Measurements from ENCODE around the gene PRPF8.
"Not testable (repeated sequence)": the region's sequence is repeated elsewhere in the genome, so short reads cannot be mapped to it uniquely, and the experiment has no call there.

Gene PRPF8

GRCh38 chr17:1703063-1703462, 18.4 kb upstream of the PRPF8 start:
- H3K9ac ChIP-seq (ENCODE audit: low read depth, low read length, poor library complexity, severe bottlenecking), result no peak overlapping the region

GRCh38 chr17:1699891-1700290, 15.2 kb upstream of the PRPF8 start:
- not testable (repeated sequence) for H2AFZ ChIP-seq (ENCODE audit: low read length); H3K27me3 ChIP-seq (ENCODE audit: insufficient read depth, low read length, poor library complexity, severe bottlenecking); H3K4me2 ChIP-seq (ENCODE audit: low read depth, low read length, poor library complexity, severe bottlenecking); H3K9ac ChIP-seq (ENCODE audit: low read depth, low read length, poor library complexity, severe bottlenecking); H3F3A ChIP-seq (ENCODE audit: low read depth); H3K79me2 ChIP-seq (ENCODE audit: insufficient read depth, low read length); H3K36me3 ChIP-seq (ENCODE audit: insufficient read depth, low read length); H3K4me1 ChIP-seq (ENCODE audit: insufficient read depth, low read length, poor library complexity, severe bottlenecking); H3K9me3 ChIP-seq (ENCODE audit: insufficient read depth, low read depth, low read length); H3K4me3 ChIP-seq (ENCODE audit: low read length, poor library complexity, severe bottlenecking); H3K9me2 ChIP-seq (replicated peaks; ENCODE audit: low read depth, low read length); H4K20me1 ChIP-seq (ENCODE audit: insufficient read depth, low read length, poor library complexity, severe bottlenecking)

More at GRCh38 chr17:1703063-1703462, 18.4 kb upstream of the PRPF8 start:
- Histone ChIP-seq H4K20me1 (ENCODE audit: insufficient read depth, low read length, poor library complexity, severe bottlenecking) (no peaks in the 10 kb centered on the region), H3K4me2 (ENCODE audit: low read depth, low read length, poor library complexity, severe bottlenecking) (no peak overlapping the region), H3K4me1 (ENCODE audit: insufficient read depth, low read length, poor library complexity, severe bottlenecking) (no peaks in the 10 kb centered on the region), H3K9me3 (ENCODE audit: insufficient read depth, low read depth, low read length) (no peaks in the 10 kb centered on the region), H3K4me3 (ENCODE audit: low read length, poor library complexity, severe bottlenecking) (no peak overlapping the region), H3F3A (ENCODE audit: low read depth) (no peaks in the 10 kb centered on the region), H3K36me3 (ENCODE audit: insufficient read depth, low read length) (no peaks in the 10 kb centered on the region), H3K79me2 (ENCODE audit: insufficient read depth, low read length) (no peaks in the 10 kb centered on the region), H2AFZ (ENCODE audit: low read length) (no peak overlapping the region), H3K27me3 (ENCODE audit: insufficient read depth, low read length, poor library complexity, severe bottlenecking) (no peaks in the 10 kb centered on the region), H3K9me2 (replicated peaks; ENCODE audit: low read depth, low read length) (no peaks in the 10 kb centered on the region)
- TF ChIP-seq EZH2phosphoT487 (IDR thresholded peaks at IDR 0.05; ENCODE audit: borderline replicate concordance), result no peak
- no peak for TF ChIP-seq CTCF (conservative IDR thresholded peaks at IDR 0.05; ENCODE audit: low read length)

- no peak overlapping the region for H3K9ac ChIP-seq (ENCODE audit: low read depth, low read length, poor library complexity, severe bottlenecking)
- no peaks in the 10 kb centered on the region for H3K4me1 ChIP-seq (ENCODE audit: insufficient read depth, low read length, poor library complexity, severe bottlenecking)
- H3K4me3 ChIP-seq (ENCODE audit: low read length, poor library complexity, severe bottlenecking), result no peak overlapping the region
- no peaks in the 10 kb centered on the region for H3K36me3 ChIP-seq (ENCODE audit: insufficient read depth, low read length)
- no peaks in the 10 kb centered on the region for H3F3A ChIP-seq (ENCODE audit: low read depth)
- no peaks in the 10 kb centered on the region for H3K79me2 ChIP-seq (ENCODE audit: insufficient read depth, low read length)
- no peaks in the 10 kb centered on the region for H3K9me3 ChIP-seq (ENCODE audit: insufficient read depth, low read depth, low read length)
- no peak overlapping the region for H2AFZ ChIP-seq (ENCODE audit: low read length)
- TF ChIP-seq CTCF (conservative IDR thresholded peaks at IDR 0.05; ENCODE audit: low read length) (no peak), EZH2phosphoT487 (IDR thresholded peaks at IDR 0.05; ENCODE audit: borderline replicate concordance) (no peak)
- H3K9me2 ChIP-seq (replicated peaks; ENCODE audit: low read depth, low read length), result no peaks in the 10 kb centered on the region
- no peak overlapping the region for H3K4me2 ChIP-seq (ENCODE audit: low read depth, low read length, poor library complexity, severe bottlenecking)
- H3K27me3 ChIP-seq (ENCODE audit: insufficient read depth, low read length, poor library complexity, severe bottlenecking), result no peaks in the 10 kb centered on the region
- no peaks in the 10 kb centered on the region for H4K20me1 ChIP-seq (ENCODE audit: insufficient read depth, low read length, poor library complexity, severe bottlenecking)
These were observed 13.0 kb upstream of the PRPF8 start for GRCh38 chr17:1697681-1698080.

- Histone ChIP-seq H3K9me2 (replicated peaks; ENCODE audit: low read depth, low read length) (no peaks in the 10 kb centered on the region), H3K36me3 (ENCODE audit: insufficient read depth, low read length) (no peaks in the 10 kb centered on the region), H3K9ac (ENCODE audit: low read depth, low read length, poor library complexity, severe bottlenecking) (no peak overlapping the region), H3K9me3 (ENCODE audit: insufficient read depth, low read depth, low read length) (no peaks in the 10 kb centered on the region), H3K4me2 (ENCODE audit: low read depth, low read length, poor library complexity, severe bottlenecking) (no peak overlapping the region), H3K79me2 (ENCODE audit: insufficient read depth, low read length) (no peaks in the 10 kb centered on the region), H3K4me3 (ENCODE audit: low read length, poor library complexity, severe bottlenecking) (no peak overlapping the region), H3F3A (ENCODE audit: low read depth) (no peaks in the 10 kb centered on the region), H3K27me3 (ENCODE audit: insufficient read depth, low read length, poor library complexity, severe bottlenecking) (no peaks in the 10 kb centered on the region), H3K4me1 (ENCODE audit: insufficient read depth, low read length, poor library complexity, severe bottlenecking) (no peaks in the 10 kb centered on the region), H4K20me1 (ENCODE audit: insufficient read depth, low read length, poor library complexity, severe bottlenecking) (no peaks in the 10 kb centered on the region), H2AFZ (ENCODE audit: low read length) (no peak overlapping the region)
- TF ChIP-seq EZH2phosphoT487 (IDR thresholded peaks at IDR 0.05; ENCODE audit: borderline replicate concordance) (no peak), CTCF (conservative IDR thresholded peaks at IDR 0.05; ENCODE audit: low read length) (no peak)
These were observed 10.7 kb upstream of the PRPF8 start for GRCh38 chr17:1695365-1695764.

Measured in Loucy (cell line).